Caco-2 (cell line): Measurements from ENCODE around the gene SYT7. TPM values are rescaled to one million over a fixed set of nuclear protein-coding genes. Genes with fewer than 3 reads are reported as not detected.

Experiments
- Bru-seq: library from RNA; stranded (reverse); fragments of 400-500 nt; gene quantifications from one replicate; lab custom pipeline; 2021; lab: Mats Ljungman, UMichigan
- BruChase-seq, 2 experiments: library from RNA; stranded (reverse); fragments of 400-500 nt; gene quantifications; one replicate each; lab custom pipeline; 2021; lab: Mats Ljungman, UMichigan
- BruUV-seq: library from RNA; stranded (reverse); fragments of 400-500 nt; replicated peaks from 2 replicates; lab custom pipeline; 2021; lab: Mats Ljungman, UMichigan
- CTCF ChIA-PET: fragments of 300-600 bp; sonication (Branson Sonifier 250); formaldehyde crosslinking; loops from one replicate; lab custom pipeline; 2022; ENCODE audit warnings: antibody characterized with exemption; lab: Charles Lee
- POLR2A ChIA-PET: fragments of 300-600 bp; sonication (Branson Sonifier 250); formaldehyde crosslinking; loops from one replicate; lab custom pipeline; 2022; ENCODE audit warnings: antibody characterized with exemption; lab: Charles Lee
- DNase-seq, 2 experiments: peaks; one replicate each; pipeline versions ENCODE4 v3.0.0 to v3.0.0-alpha.2; 2020 to 2022
- H3K27me3 ChIP-seq: replicated peaks from 2 replicates; pipeline ENCODE4 v1.6.0; 2011; ENCODE audit warnings: low read length; ENCODE audit not compliant: control insufficient read depth, insufficient read depth
- H3K36me3 ChIP-seq: 2 replicates; pipeline ENCODE4 v1.5.1; 2011; ENCODE audit warnings: low read length; ENCODE audit not compliant: control insufficient read depth, insufficient read depth
- H3K4me1 ChIP-seq: fragments of 250-450 bp; sonication (Bioruptor Pico); 2 replicates; pipeline ENCODE4 v1.5.1; 2020; ENCODE audit warnings: mild to moderate bottlenecking
- H3K4me3 ChIP-seq: 2 replicates; pipeline ENCODE4 v1.5.1; 2011; ENCODE audit warnings: low read depth, mild to moderate bottlenecking, control low read depth, low read length
- H3K9me3 ChIP-seq: fragments of 250-450 bp; sonication (Bioruptor Pico); 2 replicates; pipeline ENCODE4 v1.5.1; 2020; ENCODE audit warnings: mild to moderate bottlenecking, moderate library complexity
- H3K27ac Mint-ChIP-seq: one replicate; pipeline ENCODE4 v1.8.0; 2022; ENCODE audit warnings: mixed read lengths; ENCODE audit not compliant: unreplicated experiment
- H3K27me3 Mint-ChIP-seq: one replicate; pipeline ENCODE4 v1.8.0; 2022; ENCODE audit warnings: mixed read lengths; ENCODE audit not compliant: insufficient read depth, unreplicated experiment
- H3K36me3 Mint-ChIP-seq: one replicate; pipeline ENCODE4 v1.8.0; 2022; ENCODE audit warnings: mild to moderate bottlenecking, mixed read lengths; ENCODE audit not compliant: insufficient read depth, unreplicated experiment
- H3K4me1 Mint-ChIP-seq: one replicate; pipeline ENCODE4 v1.8.0; 2022; ENCODE audit warnings: low read depth, mixed read lengths; ENCODE audit not compliant: unreplicated experiment
- H3K4me3 Mint-ChIP-seq: one replicate; pipeline ENCODE4 v1.8.0; 2022; ENCODE audit warnings: mild to moderate bottlenecking, moderate library complexity, mixed read lengths; ENCODE audit not compliant: unreplicated experiment
- H3K9me3 Mint-ChIP-seq: one replicate; pipeline ENCODE4 v1.8.0; 2022; ENCODE audit warnings: mixed read lengths; ENCODE audit not compliant: unreplicated experiment
- intact Hi-C: fragments of 100-400 bp; cut with micrococcal nuclease; formaldehyde crosslinking; loops from one replicate; pipeline ENCODE4 v1.10.0; 2022; ENCODE audit not compliant: unreplicated experiment
- long read RNA-seq: library from polyadenylated mRNA; stranded (forward); transcript quantifications from one replicate; pipeline ENCODE4 v2.0.0, GENCODE V29; 2022
- total RNA-seq: library from RNA; stranded (reverse); gene quantifications from 2 replicates; pipeline ENCODE4 v1.2.3, GENCODE V29; 2022
- TF ChIP-seq, protein P1 (sequence below), 2 experiments: fragments of 200-600 bp in 1 of 2; IDR thresholded peaks; 1 replicate in 1 of 2; 2 replicates in 1 of 2; pipeline versions ENCODE4 v1.5.1 to v1.8.0; 2011 to 2022; ENCODE audit warnings: antibody characterized with exemption in 1 of 2, control low read depth in 1 of 2, inconsistent platforms in 1 of 2, low read depth in 1 of 2, low read length in 1 of 2, mild to moderate bottlenecking in 1 of 2, moderate library complexity in 1 of 2; ENCODE audit not compliant: insufficient read depth in 1 of 2, severe bottlenecking in 1 of 2, unreplicated experiment in 1 of 2

Gene SYT7, protein sequence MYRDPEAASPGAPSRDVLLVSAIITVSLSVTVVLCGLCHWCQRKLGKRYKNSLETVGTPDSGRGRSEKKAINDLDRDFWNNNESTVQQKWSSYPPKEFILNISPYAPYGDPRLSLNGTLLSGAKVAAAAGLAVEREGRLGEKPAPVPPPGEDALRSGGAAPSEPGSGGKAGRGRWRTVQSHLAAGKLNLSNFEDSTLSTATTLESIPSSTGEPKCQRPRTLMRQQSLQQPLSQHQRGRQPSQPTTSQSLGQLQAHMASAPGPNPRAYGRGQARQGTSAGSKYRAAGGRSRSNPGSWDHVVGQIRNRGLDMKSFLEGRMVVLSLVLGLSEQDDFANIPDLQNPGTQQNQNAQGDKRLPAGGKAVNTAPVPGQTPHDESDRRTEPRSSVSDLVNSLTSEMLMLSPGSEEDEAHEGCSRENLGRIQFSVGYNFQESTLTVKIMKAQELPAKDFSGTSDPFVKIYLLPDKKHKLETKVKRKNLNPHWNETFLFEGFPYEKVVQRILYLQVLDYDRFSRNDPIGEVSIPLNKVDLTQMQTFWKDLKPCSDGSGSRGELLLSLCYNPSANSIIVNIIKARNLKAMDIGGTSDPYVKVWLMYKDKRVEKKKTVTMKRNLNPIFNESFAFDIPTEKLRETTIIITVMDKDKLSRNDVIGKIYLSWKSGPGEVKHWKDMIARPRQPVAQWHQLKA
- total RNA-seq, result 32.8 and 33.5 TPM in 2 replicates
- Bru-seq, nascent RNA, result percentile 55 among the genes with signal in this experiment
- percentile 61 among the genes with signal in this experiment for BruChase-seq, experiment 1, labeled RNA remaining after a 2-hour chase
- percentile 67 among the genes with signal in this experiment for BruChase-seq, experiment 2, labeled RNA remaining after a 6-hour chase
- long read RNA-seq, full-length matches to known transcripts, result 6 of 28 reads
- long read RNA-seq, partial matches to known transcripts, result 3 of 28 reads
- long read RNA-seq, other reads (novel, unspliced or antisense), result 19 of 28 reads

DNA sequence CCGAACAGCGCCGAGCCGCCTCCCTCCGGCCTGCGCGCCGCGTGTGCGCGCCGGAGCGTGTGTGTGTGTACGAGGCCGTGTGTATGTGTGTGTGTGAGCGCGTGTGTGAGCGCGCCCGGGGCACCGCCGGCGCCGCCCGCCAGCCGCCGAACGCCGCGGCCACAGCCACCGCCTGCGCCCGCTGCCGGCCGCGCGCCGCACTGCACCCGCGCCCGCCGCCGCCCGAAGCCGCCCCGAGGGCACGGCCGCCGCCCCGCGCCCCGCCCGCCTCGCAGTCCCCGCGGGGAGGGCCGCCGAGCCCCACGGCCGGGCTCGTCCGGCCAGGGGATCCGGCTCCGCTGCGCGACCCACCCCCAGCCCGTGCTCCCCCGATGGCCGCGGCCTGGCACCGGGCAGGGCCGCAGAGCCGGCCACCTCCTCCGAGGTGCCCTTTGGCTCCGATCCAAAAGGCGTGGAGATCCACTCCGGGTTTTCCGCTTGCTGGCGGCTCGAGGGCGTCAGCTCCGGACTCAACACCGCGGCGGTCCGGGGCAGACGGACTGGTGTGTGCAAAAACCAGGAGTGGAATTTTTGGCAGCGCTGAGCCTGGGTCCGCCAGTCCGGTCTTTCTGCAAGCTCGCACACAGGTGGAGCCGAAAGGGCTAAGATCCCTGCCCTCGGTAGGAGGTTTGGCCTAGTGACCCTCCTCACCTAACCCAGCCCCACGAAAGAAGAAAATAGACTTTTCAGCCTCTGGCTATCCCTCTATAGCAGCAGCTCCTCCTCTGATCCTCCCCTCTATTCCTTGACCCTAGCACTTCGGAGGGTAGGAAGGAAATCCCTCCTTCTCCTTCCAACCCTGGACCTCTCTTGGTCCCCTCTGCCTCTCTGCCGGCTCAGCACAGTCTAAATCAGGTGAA lies at the start of gene SYT7:
Gene SYT7 (minus strand): TSS at position 47 of the 899 bp plus-strand sequence. CDS start 256 bp downstream, outside the sequence.
- H3K27ac Mint-ChIP-seq, result peak within 1 kb of the TSS; percentile 62
- intact Hi-C loops, result loop anchor here (1.0 to 2.0 kb wide), 3 partner anchors 28 to 72 kb away; partner anchors contain the start of gene LRRC10B

DNA sequence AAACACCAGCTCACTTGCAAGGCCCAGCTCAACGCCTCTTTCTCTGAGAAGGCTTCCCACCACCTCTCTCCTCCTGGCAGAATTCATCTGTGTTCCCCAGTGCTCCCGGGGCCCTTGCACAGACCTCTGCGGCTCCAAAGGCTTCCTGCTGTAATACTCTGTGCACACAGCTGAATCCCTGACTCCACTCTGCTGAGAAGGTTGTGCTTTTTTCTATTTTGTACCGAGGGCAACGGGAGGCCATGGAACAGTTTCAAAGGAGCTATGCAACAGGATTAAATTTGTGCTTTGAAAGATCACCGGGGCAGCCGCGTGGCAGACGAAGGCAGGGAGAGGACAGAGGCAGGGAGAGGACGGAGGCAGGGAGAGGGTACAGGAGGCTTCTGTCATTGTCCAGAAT lies 49.2 kb upstream of the SYT7 start:
- Histone ChIP-seq H3K36me3 (no peaks in the 10 kb centered on the region), H3K27me3 (no peaks in the 10 kb centered on the region), H3K4me1 (peaks cover 34% of the 10 kb centered on the region), H3K9me3 (no peaks in the 10 kb centered on the region), H3K4me3 (no peak overlapping the region)
- ChIA-PET POLR2A (no interaction called here), CTCF (interaction anchor here (0.8 to 1.2 kb wide), 3 partner anchors 20 to 98 kb away, joined by 4 read pairs; no protein-coding TSS in a partner anchor)
- H3K27me3 Mint-ChIP-seq, result no peaks in the 10 kb centered on the region
- no peaks in the 10 kb centered on the region for H3K9me3 Mint-ChIP-seq
- intact Hi-C loops, result no loop called here
- H3K36me3 Mint-ChIP-seq, result peaks cover 8% of the 10 kb centered on the region
- no peak overlapping the region for H3K27ac Mint-ChIP-seq
- H3K4me3 Mint-ChIP-seq, result no peak overlapping the region
- peaks cover 43% of the 10 kb centered on the region for H3K4me1 Mint-ChIP-seq
- TF ChIP-seq, protein P1, sequence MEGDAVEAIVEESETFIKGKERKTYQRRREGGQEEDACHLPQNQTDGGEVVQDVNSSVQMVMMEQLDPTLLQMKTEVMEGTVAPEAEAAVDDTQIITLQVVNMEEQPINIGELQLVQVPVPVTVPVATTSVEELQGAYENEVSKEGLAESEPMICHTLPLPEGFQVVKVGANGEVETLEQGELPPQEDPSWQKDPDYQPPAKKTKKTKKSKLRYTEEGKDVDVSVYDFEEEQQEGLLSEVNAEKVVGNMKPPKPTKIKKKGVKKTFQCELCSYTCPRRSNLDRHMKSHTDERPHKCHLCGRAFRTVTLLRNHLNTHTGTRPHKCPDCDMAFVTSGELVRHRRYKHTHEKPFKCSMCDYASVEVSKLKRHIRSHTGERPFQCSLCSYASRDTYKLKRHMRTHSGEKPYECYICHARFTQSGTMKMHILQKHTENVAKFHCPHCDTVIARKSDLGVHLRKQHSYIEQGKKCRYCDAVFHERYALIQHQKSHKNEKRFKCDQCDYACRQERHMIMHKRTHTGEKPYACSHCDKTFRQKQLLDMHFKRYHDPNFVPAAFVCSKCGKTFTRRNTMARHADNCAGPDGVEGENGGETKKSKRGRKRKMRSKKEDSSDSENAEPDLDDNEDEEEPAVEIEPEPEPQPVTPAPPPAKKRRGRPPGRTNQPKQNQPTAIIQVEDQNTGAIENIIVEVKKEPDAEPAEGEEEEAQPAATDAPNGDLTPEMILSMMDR (IDR thresholded peaks at IDR 0.05; ENCODE audit: insufficient read depth in 1 of 2, low read depth in 1 of 2, low read length in 1 of 2, severe bottlenecking in 1 of 2, unreplicated experiment in 1 of 2), result no peak
- no TSS peak for BruUV-seq
- DNase-seq, result no peak

More for the DNA sequence above, at the start of gene SYT7:
- Mint-ChIP-seq H3K9me3 (no peaks in the 10 kb centered on the region), H3K4me3 (peak within 1 kb of the TSS; percentile 74), H3K4me1 (peaks cover 21% of the 10 kb centered on the region), H3K27me3 (no peaks in the 10 kb centered on the region), H3K36me3 (peaks cover 6% of the 10 kb centered on the region)
- CTCF ChIA-PET, result interaction anchor here (0.7 to 1.1 kb wide), 2 partner anchors 47 to 56 kb away, joined by 4 to 8 read pairs; no protein-coding TSS in a partner anchor
- Histone ChIP-seq H3K27me3 (no peaks in the 10 kb centered on the region), H3K36me3 (no peaks in the 10 kb centered on the region), H3K4me1 (peaks cover 11% of the 10 kb centered on the region), H3K4me3 (peak within 1 kb of the TSS; percentile 80), H3K9me3 (no peaks in the 10 kb centered on the region)
- TF ChIP-seq, protein P1 (IDR thresholded peaks at IDR 0.05; ENCODE audit: insufficient read depth in 1 of 2, low read depth in 1 of 2, low read length in 1 of 2, severe bottlenecking in 1 of 2, unreplicated experiment in 1 of 2), result no peak
- peak; percentile 97 to 100 for DNase-seq
- no TSS peak for BruUV-seq
- POLR2A ChIA-PET, result no interaction called here
